AG04450 (cell line): ENCODE results near the gene MT1H. TPM values are rescaled to one million over a fixed set of nuclear protein-coding genes. Genes with fewer than 3 reads are reported as not detected.

Experiments used
- CTCF ChIA-PET: fragments of 300-600, 350-600 bp; formaldehyde crosslinking; extraction: SDS; loops from one replicate; lab custom pipeline; 2022; ENCODE audit warnings: antibody characterized with exemption, inconsistent platforms; lab: Charles Lee
- POLR2A ChIA-PET: fragments of 350-600 bp; formaldehyde crosslinking; extraction: SDS; loops from one replicate; lab custom pipeline; 2021; ENCODE audit warnings: antibody characterized with exemption, inconsistent platforms; lab: Yijun Ruan, JAX
- DNase-seq: peaks from one replicate; pipeline ENCODE4 v3.0.0-alpha.2; 2011; ENCODE audit warnings: low read depth, low spot score
- H3K27ac ChIP-seq: one replicate; pipeline ENCODE4 v1.5.1; 2012; ENCODE audit warnings: low read depth, low read length, control low read depth
- H3K27me3 ChIP-seq: one replicate; pipeline ENCODE4 v1.6.0; 2012; ENCODE audit warnings: low read length; ENCODE audit not compliant: control insufficient read depth, insufficient read depth
- H3K4me3 ChIP-seq: 2 replicates; pipeline ENCODE4 v1.5.1; 2011; ENCODE audit warnings: mild to moderate bottlenecking, low read depth, low read length, control low read depth
- H3K9me3 ChIP-seq: 2 replicates; pipeline ENCODE4 v1.5.1; 2012; ENCODE audit warnings: low read length; ENCODE audit not compliant: control insufficient read depth, insufficient read depth
- CTCF ChIP-seq: IDR thresholded peaks from 2 replicates; pipeline ENCODE4 v1.5.1; 2011; ENCODE audit warnings: low read depth, low read length, control low read depth, inconsistent platforms
- polyA plus RNA-seq: library from polyadenylated mRNA; depleted of rRNA; stranded (reverse); fragments of >200 nt; gene quantifications from 2 replicates; pipeline ENCODE4 v1.2.3, GENCODE V29; 2011

MT1H gene
- polyA plus RNA-seq, 1 experiment, result not detected

GRCh38 chr16:56625140-56625942 lies 44.3 kb upstream of the MT1H start, which contains the start of gene MT1E:
Gene MT1E, plus strand, starts transcription at chr16:56625781. Its CDS starts 71 bp downstream, at chr16:56625852.
- CTCF ChIA-PET, result interaction anchor here (0.6 to 1.4 kb wide), 4 partner anchors 17 to 111 kb away, joined by 3 to 7 read pairs (median 4); partner anchors contain the start of gene MT2A

GRCh38 chr16:56625943-56626654 lies 43.5 kb upstream of the MT1H start:
- TF ChIP-seq CTCF, result no peak
- ChIA-PET CTCF (interaction anchor here (0.6 to 1.2 kb wide), 3 partner anchors 75 to 112 kb away, joined by 3 to 7 read pairs (median 3); no protein-coding TSS in a partner anchor), POLR2A (interaction anchor here (0.6 to 4.8 kb wide), 21 partner anchors 9 to 304 kb away, joined by 3 to 201 read pairs (median 4); partner anchors contain the start of genes MT1F, MT1G, MT1X and MT2A)
- no peak for DNase-seq
- Histone ChIP-seq H3K27me3 (peaks cover under 1% of the 10 kb centered on the region), H3K4me3 (peak overlapping the region; percentile 73), H3K27ac (peak overlapping the region; percentile 78), H3K9me3 (no peaks in the 10 kb centered on the region)

More at GRCh38 chr16:56625140-56625942, 44.3 kb upstream of the MT1H start, which contains the start of gene MT1E:
- POLR2A ChIA-PET, result interaction anchor here (0.6 to 4.8 kb wide), 22 partner anchors 9 to 174 kb away, joined by 3 to 201 read pairs (median 4); partner anchors contain the start of genes MT1F, MT1G, MT1X and MT2A
- TF ChIP-seq CTCF, result no peak
- no peak for DNase-seq
- Histone ChIP-seq H3K27me3 (no peaks in the 10 kb centered on the region), H3K4me3 (peak within 1 kb of the TSS; percentile 73), H3K9me3 (no peaks in the 10 kb centered on the region), H3K27ac (peak within 1 kb of the TSS; percentile 78)

DNA sequence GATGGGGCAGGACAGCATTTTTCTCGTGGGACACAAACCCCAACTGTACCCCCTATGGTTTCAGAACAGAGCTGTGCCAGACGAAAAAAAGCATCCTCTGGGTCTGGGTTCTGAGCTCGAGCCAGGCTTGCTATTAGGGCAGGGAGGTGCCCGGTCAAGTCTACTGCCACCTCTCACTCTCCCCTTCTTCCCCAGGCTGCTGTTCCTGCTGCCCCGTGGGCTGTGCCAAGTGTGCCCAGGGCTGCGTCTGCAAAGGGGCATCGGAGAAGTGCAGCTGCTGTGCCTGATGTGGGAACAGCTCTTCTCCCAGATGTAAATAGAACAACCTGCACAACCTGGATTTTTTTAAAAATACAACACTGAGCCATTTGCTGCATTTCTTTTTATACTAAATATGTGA lies 42.9 kb upstream of the MT1H start:
- Histone ChIP-seq H3K27me3 (peaks cover 2% of the 10 kb centered on the region), H3K27ac (peak overlapping the region; percentile 47), H3K9me3 (no peaks in the 10 kb centered on the region), H3K4me3 (peak overlapping the region; percentile 73)
- no peak for DNase-seq
- POLR2A ChIA-PET, result interaction anchor here (0.7 to 4.8 kb wide), 6 partner anchors 10 to 304 kb away, joined by 3 to 201 read pairs (median 14); partner anchors contain the start of genes MT1X and MT2A
- CTCF ChIA-PET, result interaction anchor here (1.1 to 1.2 kb wide), 2 partner anchors 74 to 113 kb away, joined by 3 to 7 read pairs; no protein-coding TSS in a partner anchor
- TF ChIP-seq CTCF, result no peak

DNA sequence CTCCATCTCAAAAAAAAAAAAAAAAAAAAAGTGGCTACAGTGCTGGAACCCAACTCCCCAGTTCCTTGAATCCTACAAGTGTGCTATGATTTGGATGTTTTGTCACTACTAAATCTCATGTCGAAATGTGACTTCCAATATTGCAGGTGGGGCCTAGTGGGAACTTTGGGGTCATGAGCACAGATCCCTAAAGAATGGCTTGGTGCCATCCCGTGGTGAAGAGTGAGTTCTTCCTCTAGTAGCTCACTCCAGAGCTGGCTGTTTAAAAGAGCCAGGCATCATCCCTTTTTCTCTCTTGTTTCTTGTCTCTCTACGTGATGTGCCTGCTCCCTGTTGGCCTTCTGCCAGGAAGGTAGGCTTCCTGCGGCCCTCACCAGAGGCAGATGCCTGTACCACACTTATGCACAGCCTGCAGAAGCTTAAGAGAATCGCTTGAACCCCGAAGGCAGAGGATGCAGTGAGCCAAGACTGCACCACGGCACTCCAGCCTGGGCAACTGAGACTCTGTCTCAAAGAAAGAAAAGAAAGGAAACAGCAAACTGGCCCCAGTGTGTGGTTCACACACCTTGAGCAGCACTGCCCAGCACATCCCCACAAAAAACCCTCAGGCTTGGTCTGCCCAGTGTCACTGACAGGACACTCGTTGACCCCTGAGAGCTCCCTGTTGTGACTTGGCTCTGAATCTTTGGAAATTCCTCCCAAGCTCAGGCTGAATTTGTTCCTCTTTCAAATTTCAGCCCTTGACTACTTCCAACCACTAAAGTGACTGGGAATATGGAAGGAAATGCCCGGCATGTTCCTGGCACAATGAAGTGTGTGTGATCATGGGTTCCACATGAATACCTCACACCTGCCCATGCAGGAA lies 40.9 kb upstream of the MT1H start:
- DNase-seq, result no peak
- ChIA-PET POLR2A (interaction anchor here (0.7 kb wide), 3 partner anchors 22 to 178 kb away, joined by 4 to 6 read pairs (median 5); partner anchors contain the start of gene MT1X), CTCF (no interaction called here)
- Histone ChIP-seq H3K27me3 (peaks cover 21% of the 10 kb centered on the region), H3K27ac (no peak overlapping the region), H3K4me3 (no peak overlapping the region), H3K9me3 (no peaks in the 10 kb centered on the region)
- TF ChIP-seq CTCF, result no peak
